Kidney (tissue), 14 donors: Measurements from ENCODE around the gene CCDC83. TPM values are rescaled to one million over a fixed set of nuclear protein-coding genes. Genes with fewer than 3 reads are reported as not detected.

ENCODE experiments used
- DNase-seq, 5 donors: peaks; one replicate each; pipeline ENCODE4 v3.0.0-alpha.2; 2013 to 2020
- FAIRE-seq: peaks from 2 replicates; lab custom pipeline; 2012; peaks lifted over from hg19 to GRCh38; lab: Jason Lieb, UNC
- H3K27ac ChIP-seq, 2 donors: one replicate each; pipeline ENCODE4 v1.7.0; 2013; ENCODE audit warnings: low read depth in 2 of 2, low read length in 2 of 2, inconsistent platforms in 1 of 2
- H3K27me3 ChIP-seq: one replicate; pipeline ENCODE4 v1.7.1; 2013; ENCODE audit warnings: low read length, inconsistent platforms; ENCODE audit not compliant: control insufficient read depth, insufficient read depth
- H3K36me3 ChIP-seq, 3 donors: one replicate each; pipeline versions ENCODE4 v1.7.0 to v1.7.1; 2013; ENCODE audit warnings: low read length in 3 of 3, control low read depth in 1 of 3, inconsistent platforms in 1 of 3; ENCODE audit not compliant: insufficient read depth in 3 of 3, control insufficient read depth in 2 of 3
- H3K4me1 ChIP-seq, 3 donors: one replicate each; pipeline versions ENCODE4 v1.7.0 to v1.7.1; 2013; ENCODE audit warnings: low read length in 3 of 3, inconsistent platforms in 1 of 3, low read depth in 1 of 3; ENCODE audit not compliant: control insufficient read depth in 2 of 3, insufficient read depth in 2 of 3
- H3K4me3 ChIP-seq, 3 donors: one replicate each; pipeline versions ENCODE4 v1.7.0 to v1.8.1; 2013; ENCODE audit warnings: low read length in 3 of 3, control low read depth in 1 of 3, inconsistent platforms in 1 of 3
- H3K9ac ChIP-seq, 3 donors: one replicate each; pipeline versions ENCODE4 v1.7.0 to v1.7.1; 2013; ENCODE audit warnings: low read length in 3 of 3, control low read depth in 1 of 3, inconsistent platforms in 1 of 3
- H3K9me3 ChIP-seq, 3 donors: one replicate each; pipeline versions ENCODE4 v1.7.0 to v1.7.1; 2013; ENCODE audit warnings: low read length in 3 of 3, control low read depth in 1 of 3, inconsistent platforms in 1 of 3; ENCODE audit not compliant: control insufficient read depth in 2 of 3, insufficient read depth in 1 of 3
- CTCF ChIP-seq: IDR thresholded peaks from 3 replicates; pipeline ENCODE4 v1.5.1; 2012; ENCODE audit warnings: mild to moderate bottlenecking, moderate library complexity, borderline replicate concordance; ENCODE audit not compliant: insufficient read depth; ENCODE audit errors: extremely low read depth
- intact Hi-C: fragments of 100-400 bp; cut with DNase I; formaldehyde crosslinking; loops from one replicate; pipeline ENCODE4 v1.11.1; 2022
- polyA plus RNA-seq: library from polyadenylated mRNA; stranded (reverse); fragments of 350-450 nt; fragmentation: Illumina TruSeq; extraction: RNeasy Lipid Tissue Mini Kit (QIAGEN cat#74804); gene quantifications from one replicate; pipeline ENCODE4 v1.2.3, GENCODE V29; 2014; ENCODE audit warnings: low read depth, low replicate concordance; ENCODE audit not compliant: insufficient read depth
- total RNA-seq: library from RNA; stranded (reverse); fragmentation: NEBNext Ultra II Directional; extraction: Animal tissue kit (Norgen Biotek cat#: 25700); gene quantifications from one replicate; pipeline ENCODE4 v1.2.1, GENCODE V29; 2021
- donor health status: control.
- donor health status: control.
- donor health status: control.
- donor health status: control.
- donor health status: control.
- donor health status: DM: yes; HTN: yes; CAD: no.
- donor health status: Normal renal cell carcinoma (clear cell type).

CCDC83 gene
- total and polyA plus RNA-seq, 2 donors from 2014 or later = not detected

GRCh38 chr11:85903406-85903805 lies 48.2 kb downstream of the CCDC83 start:
- Histone ChIP-seq H3K27me3 (no peaks in the 10 kb centered on the region), H3K4me1 (no peaks in the 10 kb centered on the region), H3K36me3 (no peaks in the 10 kb centered on the region), H3K9ac (no peak overlapping the region), H3K9me3 (no peaks in the 10 kb centered on the region), H3K27ac (no peak overlapping the region), H3K4me3 (no peak overlapping the region)
- no peak for TF ChIP-seq CTCF
- DNase-seq (no peak), FAIRE-seq (no peak)
- intact Hi-C loops = no loop called here

DNA sequence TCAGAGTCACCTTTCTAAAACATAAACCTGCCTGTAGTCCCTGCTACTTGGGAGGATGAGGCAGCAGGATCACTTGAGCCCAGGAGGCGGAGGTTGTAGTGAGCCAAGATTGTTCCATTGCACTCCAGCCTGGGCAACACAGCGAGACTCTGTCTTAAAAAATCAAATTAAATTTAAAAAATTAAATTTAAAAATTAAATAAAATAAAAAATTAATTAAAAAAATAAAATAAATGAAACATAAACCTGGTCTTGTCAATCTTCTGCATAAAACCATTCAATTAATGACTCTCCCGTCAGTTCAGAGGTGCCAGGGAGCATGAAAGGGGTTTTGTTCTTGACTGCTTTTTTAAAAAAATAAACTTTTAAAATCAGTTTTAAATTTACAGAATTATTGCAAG lies 48.6 kb downstream of the CCDC83 start:
- H3K9me3 ChIP-seq = no peaks in the 10 kb centered on the region
- no peaks in the 10 kb centered on the region for H3K27me3 ChIP-seq
- FAIRE-seq (no peak), DNase-seq (no peak)
- no peak overlapping the region for H3K4me3 ChIP-seq
- intact Hi-C loops = no loop called here
- H3K4me1 ChIP-seq = no peaks in the 10 kb centered on the region
- no peaks in the 10 kb centered on the region for H3K36me3 ChIP-seq
- H3K27ac ChIP-seq = no peak overlapping the region
- no peak for TF ChIP-seq CTCF
- no peak overlapping the region for H3K9ac ChIP-seq

- no peak for FAIRE-seq
- no peak overlapping the region for H3K9ac ChIP-seq
- H3K27ac ChIP-seq = no peak overlapping the region
- H3K36me3 ChIP-seq = no peaks in the 10 kb centered on the region
- no peaks in the 10 kb centered on the region for H3K9me3 ChIP-seq
- TF ChIP-seq CTCF = no peak
- intact Hi-C loops = no loop called here
- H3K27me3 ChIP-seq = no peaks in the 10 kb centered on the region
- H3K4me1 ChIP-seq = no peaks in the 10 kb centered on the region
- H3K4me3 ChIP-seq = no peak overlapping the region
- DNase-seq = no peak
Measured at GRCh38 chr11:85912414-85912813, 57.2 kb downstream of the CCDC83 start.

- H3K4me3 ChIP-seq = no peak overlapping the region
- intact Hi-C loops = no loop called here
- H3K27me3 ChIP-seq = no peaks in the 10 kb centered on the region
- no peaks in the 10 kb centered on the region for H3K9me3 ChIP-seq
- H3K27ac ChIP-seq = no peak overlapping the region
- no peaks in the 10 kb centered on the region for H3K4me1 ChIP-seq
- H3K9ac ChIP-seq = no peak overlapping the region
- no peak for FAIRE-seq
- H3K36me3 ChIP-seq = no peaks in the 10 kb centered on the region
- no peak for TF ChIP-seq CTCF
- DNase-seq = no peak
Measured at GRCh38 chr11:85913513-85913912, 58.3 kb downstream of the CCDC83 start.
